ENCODE data around the gene PCDHB15. TPM values are rescaled to one million over a fixed set of nuclear protein-coding genes. Genes with fewer than 3 reads are reported as not detected.
A peak's percentile ranks its signal among the peaks of the same experiment; 100 is the strongest.
"Not testable (repeated sequence)": the region's sequence is repeated elsewhere in the genome, so short reads cannot be mapped to it uniquely, and the experiment has no call there.

Gene PCDHB15
- 2.8 TPM for total RNA-seq
- long read RNA-seq, full-length matches to known transcripts = 3 of 3 reads
- long read RNA-seq, partial matches to known transcripts = 0 of 3 reads
- long read RNA-seq, other reads (novel, unspliced or antisense) = 0 of 3 reads

DNA sequence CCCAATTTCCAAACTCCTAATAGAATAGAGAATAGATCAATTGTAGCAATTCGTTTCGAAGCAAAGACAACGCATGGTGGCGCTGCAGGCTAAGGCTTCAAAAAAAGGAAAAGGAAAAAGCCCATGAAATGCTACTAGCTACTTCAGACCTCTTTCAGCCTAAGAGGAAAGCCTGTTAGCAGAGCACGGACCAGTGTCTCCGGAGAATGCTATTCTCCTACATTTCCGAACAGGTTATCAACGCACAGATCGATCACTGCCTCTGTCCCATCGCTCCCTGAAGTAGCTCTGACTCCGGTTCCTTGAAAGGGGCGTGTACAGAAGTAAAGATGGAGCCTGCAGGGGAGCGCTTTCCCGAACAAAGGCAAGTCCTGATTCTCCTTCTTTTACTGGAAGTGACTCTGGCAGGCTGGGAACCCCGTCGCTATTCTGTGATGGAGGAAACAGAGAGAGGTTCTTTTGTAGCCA, at the start of gene PCDHB15:
TSS of gene PCDHB15 (plus strand) at position 146 of the 468 bp plus-strand sequence. CDS start at position 330, 184 bp downstream.
- intact Hi-C loops (cut with DNase I) = no loop called here
- H3K36me3 ChIP-seq = no peaks in the 10 kb centered on the region
- no peak for DNase-seq
- no peaks in the 10 kb centered on the region for H3K27me3 ChIP-seq (ENCODE audit: low read depth)
- no peak for ATAC-seq
- H3K27ac ChIP-seq = no peak within 1 kb of the TSS
- H3K4me1 ChIP-seq = no peaks in the 10 kb centered on the region
- H3K4me3 ChIP-seq = peak within 1 kb of the TSS; percentile 31
- TF ChIP-seq, protein P1, sequence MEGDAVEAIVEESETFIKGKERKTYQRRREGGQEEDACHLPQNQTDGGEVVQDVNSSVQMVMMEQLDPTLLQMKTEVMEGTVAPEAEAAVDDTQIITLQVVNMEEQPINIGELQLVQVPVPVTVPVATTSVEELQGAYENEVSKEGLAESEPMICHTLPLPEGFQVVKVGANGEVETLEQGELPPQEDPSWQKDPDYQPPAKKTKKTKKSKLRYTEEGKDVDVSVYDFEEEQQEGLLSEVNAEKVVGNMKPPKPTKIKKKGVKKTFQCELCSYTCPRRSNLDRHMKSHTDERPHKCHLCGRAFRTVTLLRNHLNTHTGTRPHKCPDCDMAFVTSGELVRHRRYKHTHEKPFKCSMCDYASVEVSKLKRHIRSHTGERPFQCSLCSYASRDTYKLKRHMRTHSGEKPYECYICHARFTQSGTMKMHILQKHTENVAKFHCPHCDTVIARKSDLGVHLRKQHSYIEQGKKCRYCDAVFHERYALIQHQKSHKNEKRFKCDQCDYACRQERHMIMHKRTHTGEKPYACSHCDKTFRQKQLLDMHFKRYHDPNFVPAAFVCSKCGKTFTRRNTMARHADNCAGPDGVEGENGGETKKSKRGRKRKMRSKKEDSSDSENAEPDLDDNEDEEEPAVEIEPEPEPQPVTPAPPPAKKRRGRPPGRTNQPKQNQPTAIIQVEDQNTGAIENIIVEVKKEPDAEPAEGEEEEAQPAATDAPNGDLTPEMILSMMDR (IDR thresholded peaks at IDR 0.05) = peak; percentile 21
- H3K9me3 ChIP-seq = peaks cover 95% of the 10 kb centered on the region

DNA sequence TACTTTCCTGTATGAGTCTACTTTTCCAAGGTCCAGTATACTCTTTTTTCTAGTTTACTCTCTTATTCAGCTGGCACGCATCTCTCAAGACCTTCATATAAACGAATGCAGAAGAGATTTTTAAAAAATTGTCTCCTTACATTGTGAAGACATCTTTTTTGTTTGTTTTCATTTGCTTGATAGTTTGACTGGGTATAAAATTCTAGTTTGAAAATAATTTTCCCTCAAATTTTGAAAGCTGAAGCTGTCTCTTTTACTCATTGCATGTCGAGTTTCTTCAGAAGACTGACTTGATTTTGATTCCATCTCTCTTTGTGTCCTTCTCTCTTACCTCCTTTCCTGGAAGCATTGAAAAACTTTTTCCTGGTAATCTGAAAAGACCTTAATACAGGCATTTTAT, 48.8 kb upstream of the PCDHB15 start:
- DNase-seq (no peak), ATAC-seq (no peak)
- Histone ChIP-seq H3K36me3 (no peaks in the 10 kb centered on the region), H3K4me1 (no peaks in the 10 kb centered on the region), H3K9me3 (peaks cover 59% of the 10 kb centered on the region), H3K27me3 (ENCODE audit: low read depth) (no peaks in the 10 kb centered on the region), H3K27ac (no peak overlapping the region), H3K4me3 (no peak overlapping the region)
- intact Hi-C loops (cut with DNase I) = no loop called here
- TF ChIP-seq, protein P1 (IDR thresholded peaks at IDR 0.05) = no peak

DNA sequence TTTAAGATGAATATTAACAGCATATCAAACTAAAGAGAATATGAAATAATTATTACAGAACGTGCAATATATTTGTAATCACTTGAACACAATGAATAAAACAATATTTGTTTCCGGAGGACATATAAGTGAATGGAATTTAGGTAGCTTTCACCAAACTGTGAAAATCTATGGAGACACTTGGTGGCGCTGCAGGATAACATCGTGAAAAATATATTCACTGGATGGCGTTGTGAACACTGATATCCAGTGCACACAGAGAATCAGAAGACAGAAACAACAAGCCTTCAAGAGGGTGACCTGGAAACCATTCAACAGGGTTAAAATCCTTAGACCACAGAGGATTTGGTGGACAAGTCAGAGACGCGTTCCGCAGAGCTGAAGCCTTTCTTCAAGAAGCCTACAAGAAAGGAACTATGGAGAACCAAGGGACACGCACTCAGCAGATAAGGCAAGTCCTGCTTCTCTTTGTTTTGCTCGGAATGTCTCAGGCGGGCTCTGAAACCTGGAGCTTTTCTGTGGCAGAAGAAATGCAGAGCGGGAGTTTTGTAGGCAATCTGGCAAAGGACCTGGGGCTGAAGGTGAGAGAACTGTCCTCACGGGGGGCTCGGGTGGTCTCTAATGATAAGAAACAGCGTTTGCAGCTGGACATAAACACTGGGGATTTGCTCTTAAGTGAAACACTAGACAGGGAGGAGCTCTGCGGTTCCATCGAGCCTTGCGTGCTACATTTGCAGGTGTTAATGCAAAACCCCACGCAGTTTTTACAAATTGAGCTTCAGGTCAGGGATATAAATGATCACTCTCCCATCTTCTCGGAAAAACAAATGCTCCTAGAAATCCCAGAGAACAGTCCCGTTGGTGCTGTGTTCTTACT, 45.6 kb upstream of the PCDHB15 start, which contains the start of gene PCDHB11:
TSS of gene PCDHB11 (plus strand) at position 269 of the 877 bp plus-strand sequence. CDS start at position 417, 148 bp downstream.
- H3K27me3 ChIP-seq (ENCODE audit: low read depth) = no peaks in the 10 kb centered on the region
- no peak within 1 kb of the TSS for H3K27ac ChIP-seq
- no peak within 1 kb of the TSS for H3K4me3 ChIP-seq
- no peaks in the 10 kb centered on the region for H3K36me3 ChIP-seq
- TF ChIP-seq, protein P1 (IDR thresholded peaks at IDR 0.05) = no peak
- intact Hi-C loops (cut with DNase I) = no loop called here
- no peaks in the 10 kb centered on the region for H3K4me1 ChIP-seq
- ATAC-seq = no peak
- peaks cover 57% of the 10 kb centered on the region for H3K9me3 ChIP-seq
- no peak for DNase-seq

DNA sequence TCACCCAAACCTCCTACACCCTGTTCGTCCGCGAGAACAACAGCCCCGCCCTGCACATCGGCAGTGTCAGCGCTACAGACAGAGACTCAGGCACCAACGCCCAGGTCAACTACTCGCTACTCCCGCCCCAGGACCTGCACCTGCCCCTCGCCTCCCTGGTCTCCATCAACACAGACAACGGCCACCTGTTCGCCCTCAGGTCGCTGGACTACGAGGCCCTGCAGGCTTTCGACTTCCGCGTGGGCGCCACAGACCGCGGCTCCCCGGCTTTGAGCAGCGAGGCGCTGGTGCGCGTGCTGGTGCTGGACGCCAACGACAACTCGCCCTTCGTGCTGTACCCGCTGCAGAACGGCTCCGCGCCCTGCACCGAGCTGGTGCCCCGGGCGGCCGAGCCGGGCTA, 44.1 kb upstream of the PCDHB15 start:
- intact Hi-C loops (cut with DNase I); ATAC-seq; H3K4me3 ChIP-seq; H3K27ac ChIP-seq; DNase-seq; H3K4me1 ChIP-seq; H3K27me3 ChIP-seq (ENCODE audit: low read depth); H3K36me3 ChIP-seq: not testable (repeated sequence)
- H3K9me3 ChIP-seq = peaks cover 57% of the 10 kb centered on the region

DNA sequence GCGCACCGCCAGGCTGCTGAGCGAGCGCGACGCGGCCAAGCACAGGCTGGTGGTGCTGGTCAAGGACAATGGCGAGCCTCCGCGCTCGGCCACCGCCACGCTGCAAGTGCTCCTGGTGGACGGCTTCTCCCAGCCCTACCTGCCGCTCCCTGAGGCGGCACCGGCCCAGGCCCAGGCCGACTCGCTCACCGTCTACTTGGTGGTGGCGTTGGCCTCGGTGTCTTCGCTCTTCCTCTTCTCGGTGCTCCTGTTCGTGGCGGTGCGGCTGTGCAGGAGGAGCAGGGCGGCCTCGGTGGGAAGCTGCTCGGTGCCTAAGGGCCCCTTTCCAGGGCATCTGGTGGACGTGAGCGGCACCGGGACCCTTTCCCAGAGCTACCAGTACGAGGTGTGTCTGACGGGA, 43.5 kb upstream of the PCDHB15 start:
- H3K4me1 ChIP-seq; H3K36me3 ChIP-seq; H3K4me3 ChIP-seq; H3K27me3 ChIP-seq (ENCODE audit: low read depth); intact Hi-C loops (cut with DNase I); DNase-seq; H3K27ac ChIP-seq; ATAC-seq: not testable (repeated sequence)
- H3K9me3 ChIP-seq = peaks cover 52% of the 10 kb centered on the region

DNA sequence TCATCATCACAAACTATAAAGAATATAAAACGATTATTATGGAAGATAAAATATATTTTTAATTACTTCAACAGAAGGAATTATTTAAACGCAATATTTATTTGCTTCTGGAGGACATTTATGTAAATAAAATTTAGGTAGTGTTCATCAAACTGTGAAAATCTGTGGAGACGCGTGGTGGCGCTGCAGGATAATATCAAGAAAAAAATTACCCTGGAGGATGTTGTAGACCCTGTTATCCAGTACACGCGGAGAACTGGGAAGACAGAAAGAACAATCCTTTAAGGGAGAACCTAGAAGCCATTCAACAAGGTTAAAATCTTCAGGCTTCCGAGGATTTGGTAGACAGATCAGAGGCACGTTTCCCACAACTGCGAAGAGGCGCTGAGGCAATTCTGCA, 36.7 kb upstream of the PCDHB15 start, which contains the start of gene PCDHB12:
TSS of gene PCDHB12 (plus strand) at position 242 of the 400 bp plus-strand sequence. CDS start 189 bp downstream, outside the sequence.
- TF ChIP-seq, protein P1 (IDR thresholded peaks at IDR 0.05) = peak; percentile 17
- peaks cover 4% of the 10 kb centered on the region for H3K27me3 ChIP-seq (ENCODE audit: low read depth)
- ATAC-seq (no peak), DNase-seq (no peak)
- H3K4me3 ChIP-seq = peak within 1 kb of the TSS; percentile 11
- no peaks in the 10 kb centered on the region for H3K4me1 ChIP-seq
- no peak within 1 kb of the TSS for H3K27ac ChIP-seq
- H3K36me3 ChIP-seq = no peaks in the 10 kb centered on the region
- H3K9me3 ChIP-seq = peaks cover 23% of the 10 kb centered on the region
- intact Hi-C loops (cut with DNase I) = no loop called here

DNA sequence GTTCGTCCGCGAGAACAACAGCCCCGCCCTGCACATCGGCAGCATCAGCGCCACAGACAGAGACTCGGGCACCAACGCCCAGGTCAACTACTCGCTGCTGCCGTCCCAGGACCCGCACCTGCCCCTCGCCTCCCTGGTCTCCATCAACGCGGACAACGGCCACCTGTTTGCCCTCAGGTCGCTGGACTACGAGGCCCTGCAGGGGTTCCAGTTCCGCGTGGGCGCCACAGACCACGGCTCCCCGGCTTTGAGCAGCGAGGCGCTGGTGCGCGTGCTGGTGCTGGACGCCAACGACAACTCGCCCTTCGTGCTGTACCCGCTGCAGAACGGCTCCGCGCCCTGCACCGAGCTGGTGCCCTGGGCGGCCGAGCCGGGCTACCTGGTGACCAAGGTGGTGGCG, 34.9 kb upstream of the PCDHB15 start:
- DNase-seq; intact Hi-C loops (cut with DNase I); H3K4me1 ChIP-seq; H3K27ac ChIP-seq; ATAC-seq; H3K4me3 ChIP-seq; H3K27me3 ChIP-seq (ENCODE audit: low read depth); H3K36me3 ChIP-seq: not testable (repeated sequence)
- peaks cover 19% of the 10 kb centered on the region for H3K9me3 ChIP-seq

DNA sequence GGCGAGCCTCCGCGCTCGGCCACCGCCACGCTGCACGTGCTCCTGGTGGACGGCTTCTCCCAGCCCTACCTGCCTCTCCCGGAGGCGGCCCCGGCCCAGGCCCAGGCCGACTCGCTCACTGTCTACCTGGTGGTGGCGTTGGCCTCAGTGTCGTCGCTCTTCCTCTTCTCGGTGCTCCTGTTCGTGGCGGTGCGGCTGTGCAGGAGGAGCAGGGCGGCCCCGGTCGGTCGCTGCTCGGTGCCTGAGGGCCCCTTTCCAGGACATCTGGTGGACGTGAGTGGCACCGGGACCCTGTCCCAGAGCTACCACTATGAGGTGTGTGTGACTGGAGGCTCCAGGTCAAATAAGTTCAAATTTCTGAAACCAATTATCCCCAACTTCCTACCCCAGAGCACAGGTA, 34.3 kb upstream of the PCDHB15 start:
- H3K4me3 ChIP-seq; H3K27ac ChIP-seq; H3K27me3 ChIP-seq (ENCODE audit: low read depth); H3K36me3 ChIP-seq; DNase-seq; ATAC-seq; H3K4me1 ChIP-seq; intact Hi-C loops (cut with DNase I): not testable (repeated sequence)
- peaks cover 22% of the 10 kb centered on the region for H3K9me3 ChIP-seq

All from lower lobe of right lung (tissue), 2 donors.